GM12864 (cell line): ENCODE results near the gene PUM1.

Experiments
- DNase-seq: peaks from one replicate; pipeline ENCODE4 v3.0.0-alpha.2; 2011; ENCODE audit warnings: low read depth
- H3K4me3 ChIP-seq: 2 replicates; pipeline ENCODE4 v1.5.1; 2011; ENCODE audit warnings: mild to moderate bottlenecking, low read depth, low read length, control low read depth
- CTCF ChIP-seq: IDR thresholded peaks from 2 replicates; pipeline ENCODE4 v1.5.1; 2011; ENCODE audit warnings: low read depth, mild to moderate bottlenecking, moderate library complexity, low read length, control low read depth, inconsistent platforms; ENCODE audit errors: missing control alignments

The PUM1 gene

GRCh38 chr1:30886710-30887428, 178.6 kb downstream of the PUM1 start:
- TF ChIP-seq CTCF: no peak
- no peak overlapping the region for H3K4me3 ChIP-seq
- no peak for DNase-seq

GRCh38 chr1:30885570-30886522, 179.7 kb downstream of the PUM1 start:
- H3K4me3 ChIP-seq: no peak overlapping the region
- no peak for DNase-seq
- TF ChIP-seq CTCF: no peak

- H3K4me3 ChIP-seq: no peak overlapping the region
- no peak for TF ChIP-seq CTCF
- no peak for DNase-seq
Observed at GRCh38 chr1:30884723-30885122, 180.8 kb downstream of the PUM1 start.

- TF ChIP-seq CTCF: no peak
- no peak overlapping the region for H3K4me3 ChIP-seq
- DNase-seq: no peak
Observed at GRCh38 chr1:30883389-30884172, 181.9 kb downstream of the PUM1 start.

GRCh38 chr1:30882678-30883388, 182.7 kb downstream of the PUM1 start:
- no peak overlapping the region for H3K4me3 ChIP-seq
- no peak for TF ChIP-seq CTCF
- no peak for DNase-seq
